Colonic mucosa (tissue), 4 donors: Measurements from ENCODE around the gene ATP6V0E2. TPM values are rescaled to one million over a fixed set of nuclear protein-coding genes. Genes with fewer than 3 reads are reported as not detected.

ENCODE experiments used
- DNase-seq: peaks from one replicate; pipeline ENCODE4 v3.0.0-alpha.2; 2020
- H3K27ac ChIP-seq: fragments of 200-600 bp; one replicate; pipeline ENCODE4 v1.8.0; 2021
- H3K27me3 ChIP-seq: fragments of 200-600 bp; one replicate; pipeline ENCODE4 v1.8.0; 2021
- H3K36me3 ChIP-seq: fragments of 200-600 bp; one replicate; pipeline ENCODE4 v1.8.0; 2021
- H3K4me1 ChIP-seq: fragments of 200-600 bp; one replicate; pipeline ENCODE4 v1.8.0; 2021; ENCODE audit warnings: mild to moderate bottlenecking
- H3K4me3 ChIP-seq: fragments of 200-600 bp; one replicate; pipeline ENCODE4 v1.8.0; 2021
- H3K9ac ChIP-seq, 2 donors: one replicate each; pipeline ENCODE4 v1.7.0; 2013; ENCODE audit warnings: control low read depth in 2 of 2, low read depth in 2 of 2, low read length in 2 of 2
- H3K9me3 ChIP-seq: fragments of 200-600 bp; one replicate; pipeline ENCODE4 v1.8.0; 2021
- intact Hi-C: fragments of 100-400 bp; cut with DNase I; formaldehyde crosslinking; loops from one replicate; pipeline ENCODE4 v1.14.1; 2022
- total RNA-seq, 2 donors: library from RNA; stranded (reverse); fragmentation: NEBNext Ultra II Directional in 1 of 2; extraction: Animal tissue kit (Norgen Biotek cat#: 25700) in 1 of 2; gene quantifications; one replicate each; pipeline ENCODE4 v1.2.1, GENCODE V29; 2021
- TF ChIP-seq, protein P1 (sequence below): fragments of 200-600 bp; IDR thresholded peaks from one replicate; pipeline ENCODE4 v1.8.0; 2022; ENCODE audit warnings: antibody characterized with exemption, mild to moderate bottlenecking
- donor health status: healthy.
- donor health status: DM: no; HTN: no; CAD: no.
- donor health status: DM: no; HTN: no; CAD: no.

The ATP6V0E2 gene
- total RNA-seq, 2 donors from 2014 or later = 12.5 to 22.7 TPM

DNA sequence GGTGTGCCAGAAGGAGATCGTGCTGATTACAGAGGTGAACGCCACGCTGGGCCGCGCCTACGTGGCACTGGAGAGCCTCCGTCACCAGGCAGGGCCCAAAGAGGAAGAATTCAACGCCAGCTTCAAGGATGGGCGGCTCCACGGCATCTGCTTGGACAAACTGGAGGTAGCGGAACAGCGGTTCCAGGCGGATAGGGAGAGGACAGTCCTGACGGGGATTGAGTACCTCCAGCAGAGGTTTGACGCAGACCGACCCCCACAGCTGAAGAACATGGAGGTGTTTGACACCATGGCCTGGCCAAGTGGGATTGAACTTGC is 12.1 kb upstream of the ATP6V0E2 start:
- intact Hi-C loops = no loop called here
- no peaks in the 10 kb centered on the region for H3K27me3 ChIP-seq
- H3K4me3 ChIP-seq = no peak overlapping the region
- H3K36me3 ChIP-seq = no peaks in the 10 kb centered on the region
- no peak for DNase-seq
- TF ChIP-seq, protein P1, sequence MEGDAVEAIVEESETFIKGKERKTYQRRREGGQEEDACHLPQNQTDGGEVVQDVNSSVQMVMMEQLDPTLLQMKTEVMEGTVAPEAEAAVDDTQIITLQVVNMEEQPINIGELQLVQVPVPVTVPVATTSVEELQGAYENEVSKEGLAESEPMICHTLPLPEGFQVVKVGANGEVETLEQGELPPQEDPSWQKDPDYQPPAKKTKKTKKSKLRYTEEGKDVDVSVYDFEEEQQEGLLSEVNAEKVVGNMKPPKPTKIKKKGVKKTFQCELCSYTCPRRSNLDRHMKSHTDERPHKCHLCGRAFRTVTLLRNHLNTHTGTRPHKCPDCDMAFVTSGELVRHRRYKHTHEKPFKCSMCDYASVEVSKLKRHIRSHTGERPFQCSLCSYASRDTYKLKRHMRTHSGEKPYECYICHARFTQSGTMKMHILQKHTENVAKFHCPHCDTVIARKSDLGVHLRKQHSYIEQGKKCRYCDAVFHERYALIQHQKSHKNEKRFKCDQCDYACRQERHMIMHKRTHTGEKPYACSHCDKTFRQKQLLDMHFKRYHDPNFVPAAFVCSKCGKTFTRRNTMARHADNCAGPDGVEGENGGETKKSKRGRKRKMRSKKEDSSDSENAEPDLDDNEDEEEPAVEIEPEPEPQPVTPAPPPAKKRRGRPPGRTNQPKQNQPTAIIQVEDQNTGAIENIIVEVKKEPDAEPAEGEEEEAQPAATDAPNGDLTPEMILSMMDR = no peak
- H3K9ac ChIP-seq = no peak overlapping the region
- no peaks in the 10 kb centered on the region for H3K4me1 ChIP-seq
- no peak overlapping the region for H3K27ac ChIP-seq
- no peaks in the 10 kb centered on the region for H3K9me3 ChIP-seq

DNA sequence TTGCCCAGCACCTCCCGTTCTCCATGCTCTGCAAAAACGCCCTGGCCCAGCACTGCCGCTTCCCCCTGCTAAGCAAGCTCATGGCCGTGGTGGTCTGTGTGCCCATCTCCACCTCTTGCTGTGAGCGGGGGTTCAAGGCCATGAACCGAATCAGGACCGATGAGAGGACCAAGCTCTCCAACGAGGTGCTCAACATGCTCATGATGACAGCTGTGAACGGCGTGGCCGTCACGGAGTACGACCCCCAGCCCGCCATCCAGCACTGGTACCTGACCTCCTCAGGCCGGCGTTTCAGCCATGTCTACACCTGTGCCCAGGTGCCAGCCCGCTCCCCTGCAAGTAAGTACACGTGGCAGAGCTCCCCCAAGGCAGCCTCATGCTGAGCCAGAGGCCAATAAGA is 11.6 kb upstream of the ATP6V0E2 start:
- Histone ChIP-seq H3K36me3 (no peaks in the 10 kb centered on the region), H3K27me3 (no peaks in the 10 kb centered on the region), H3K9me3 (no peaks in the 10 kb centered on the region), H3K4me3 (no peak overlapping the region), H3K4me1 (no peaks in the 10 kb centered on the region), H3K27ac (no peak overlapping the region), H3K9ac (no peak overlapping the region)
- intact Hi-C loops = no loop called here
- TF ChIP-seq, protein P1 = no peak
- DNase-seq = no peak

DNA sequence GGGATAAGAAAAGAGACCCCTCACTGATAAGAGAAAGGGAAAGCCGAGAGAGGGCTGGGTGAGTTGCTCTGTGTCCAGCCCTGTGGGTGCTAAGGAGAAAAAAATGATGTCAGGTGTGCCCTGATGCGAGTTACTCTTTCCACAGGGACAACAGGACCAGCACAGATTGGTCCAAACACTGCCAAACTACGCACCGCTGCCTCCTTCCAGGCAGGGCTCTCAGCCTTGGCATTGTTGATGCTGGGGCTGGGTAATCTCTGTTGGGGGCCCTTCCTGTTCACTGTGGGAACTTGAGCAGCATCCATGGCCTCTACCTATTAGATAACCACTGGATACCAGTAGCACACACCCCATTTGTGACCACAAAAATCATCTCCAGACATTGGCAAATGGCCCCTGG is 10.3 kb upstream of the ATP6V0E2 start:
- H3K9me3 ChIP-seq = no peaks in the 10 kb centered on the region
- H3K27me3 ChIP-seq = no peaks in the 10 kb centered on the region
- DNase-seq = no peak
- TF ChIP-seq, protein P1 = no peak
- H3K4me3 ChIP-seq = no peak overlapping the region
- no peak overlapping the region for H3K27ac ChIP-seq
- no peaks in the 10 kb centered on the region for H3K36me3 ChIP-seq
- no peaks in the 10 kb centered on the region for H3K4me1 ChIP-seq
- H3K9ac ChIP-seq = no peak overlapping the region
- intact Hi-C loops = no loop called here

- intact Hi-C loops = no loop called here
Observed at GRCh38 chr7:149864023-149864422, 9.7 kb upstream of the ATP6V0E2 start.

GRCh38 chr7:149864751-149865150 is 9.0 kb upstream of the ATP6V0E2 start:
- no peaks in the 10 kb centered on the region for H3K36me3 ChIP-seq
- DNase-seq = no peak

More at GRCh38 chr7:149864023-149864422, 9.7 kb upstream of the ATP6V0E2 start:
- no peaks in the 10 kb centered on the region for H3K36me3 ChIP-seq
- no peaks in the 10 kb centered on the region for H3K27me3 ChIP-seq
- no peak for DNase-seq
- H3K4me1 ChIP-seq = no peaks in the 10 kb centered on the region
- H3K9me3 ChIP-seq = no peaks in the 10 kb centered on the region
- H3K27ac ChIP-seq = no peak overlapping the region
- H3K4me3 ChIP-seq = no peak overlapping the region
- no peak overlapping the region for H3K9ac ChIP-seq
- TF ChIP-seq, protein P1 = no peak

More at GRCh38 chr7:149864751-149865150, 9.0 kb upstream of the ATP6V0E2 start:
- TF ChIP-seq, protein P1 = no peak
- H3K9me3 ChIP-seq = no peaks in the 10 kb centered on the region
- no peak overlapping the region for H3K9ac ChIP-seq
- no peaks in the 10 kb centered on the region for H3K27me3 ChIP-seq
- intact Hi-C loops = no loop called here
- H3K4me3 ChIP-seq = no peak overlapping the region
- H3K27ac ChIP-seq = no peak overlapping the region
- no peaks in the 10 kb centered on the region for H3K4me1 ChIP-seq
